ENCODE results near the gene TSPAN13. TPM values are rescaled to one million over a fixed set of nuclear protein-coding genes. Genes with fewer than 3 reads are reported as not detected.

The TSPAN13 gene
- total RNA-seq, 1 experiment from 2014 or later = 31.1 TPM

DNA sequence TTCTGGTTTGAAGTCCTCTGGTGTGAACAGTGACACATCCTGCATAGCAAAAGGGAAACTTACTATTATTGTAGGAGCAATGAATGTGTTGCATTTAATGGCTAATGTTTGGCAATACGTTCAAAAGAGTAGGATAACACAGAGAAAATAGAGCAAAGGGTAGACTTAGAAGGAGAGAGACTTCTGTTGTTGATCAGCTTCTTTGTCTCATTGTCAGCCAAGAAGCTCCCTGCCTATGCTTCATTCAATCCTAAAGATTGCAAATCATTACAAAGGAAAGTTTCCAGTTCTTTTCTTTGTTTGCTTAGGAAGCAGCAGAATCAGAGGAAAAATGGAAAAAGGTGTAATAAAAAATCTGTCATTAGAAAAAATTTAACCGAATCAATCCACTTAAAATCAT, 7.9 kb upstream of the TSPAN13 start:
- H3K4me1 ChIP-seq (replicated peaks; ENCODE audit: insufficient read depth) = peaks cover 11% of the 10 kb centered on the region
- intact Hi-C loops (cut with micrococcal nuclease; ENCODE audit: unreplicated experiment) = no loop called here
- H3F3A ChIP-seq (ENCODE audit: insufficient read depth, low read depth) = no peaks in the 10 kb centered on the region
- TF ChIP-seq EZH2 (IDR thresholded peaks at IDR 0.05; ENCODE audit: low read depth) = no peak
- TF ChIP-seq, protein P1, sequence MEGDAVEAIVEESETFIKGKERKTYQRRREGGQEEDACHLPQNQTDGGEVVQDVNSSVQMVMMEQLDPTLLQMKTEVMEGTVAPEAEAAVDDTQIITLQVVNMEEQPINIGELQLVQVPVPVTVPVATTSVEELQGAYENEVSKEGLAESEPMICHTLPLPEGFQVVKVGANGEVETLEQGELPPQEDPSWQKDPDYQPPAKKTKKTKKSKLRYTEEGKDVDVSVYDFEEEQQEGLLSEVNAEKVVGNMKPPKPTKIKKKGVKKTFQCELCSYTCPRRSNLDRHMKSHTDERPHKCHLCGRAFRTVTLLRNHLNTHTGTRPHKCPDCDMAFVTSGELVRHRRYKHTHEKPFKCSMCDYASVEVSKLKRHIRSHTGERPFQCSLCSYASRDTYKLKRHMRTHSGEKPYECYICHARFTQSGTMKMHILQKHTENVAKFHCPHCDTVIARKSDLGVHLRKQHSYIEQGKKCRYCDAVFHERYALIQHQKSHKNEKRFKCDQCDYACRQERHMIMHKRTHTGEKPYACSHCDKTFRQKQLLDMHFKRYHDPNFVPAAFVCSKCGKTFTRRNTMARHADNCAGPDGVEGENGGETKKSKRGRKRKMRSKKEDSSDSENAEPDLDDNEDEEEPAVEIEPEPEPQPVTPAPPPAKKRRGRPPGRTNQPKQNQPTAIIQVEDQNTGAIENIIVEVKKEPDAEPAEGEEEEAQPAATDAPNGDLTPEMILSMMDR (conservative IDR thresholded peaks at IDR 0.05) = no peak
- POLR2A ChIA-PET (ENCODE audit: unreplicated experiment) = no interaction called here
- no peaks in the 10 kb centered on the region for H3K36me3 ChIP-seq (ENCODE audit: low read depth)
- H3K9me3 ChIP-seq (ENCODE audit: insufficient read depth, low read depth) = no peaks in the 10 kb centered on the region
- H3K9me2 ChIP-seq (ENCODE audit: insufficient read depth) = no peaks in the 10 kb centered on the region
- no TSS peak for BruUV-seq (replicated peaks)
- DNase-seq = no peak
- CTCF ChIA-PET = no interaction called here
- no peak overlapping the region for H3K4me2 ChIP-seq
- H3K79me2 ChIP-seq (ENCODE audit: low read depth) = no peaks in the 10 kb centered on the region
- H3K27ac ChIP-seq = no peak overlapping the region
- no peak overlapping the region for H3K4me3 ChIP-seq
- H4K20me1 ChIP-seq (ENCODE audit: insufficient read depth) = no peaks in the 10 kb centered on the region
- H3K27me3 ChIP-seq (ENCODE audit: insufficient read depth, low read depth) = no peaks in the 10 kb centered on the region
- no peak overlapping the region for H2AFZ ChIP-seq

DNA sequence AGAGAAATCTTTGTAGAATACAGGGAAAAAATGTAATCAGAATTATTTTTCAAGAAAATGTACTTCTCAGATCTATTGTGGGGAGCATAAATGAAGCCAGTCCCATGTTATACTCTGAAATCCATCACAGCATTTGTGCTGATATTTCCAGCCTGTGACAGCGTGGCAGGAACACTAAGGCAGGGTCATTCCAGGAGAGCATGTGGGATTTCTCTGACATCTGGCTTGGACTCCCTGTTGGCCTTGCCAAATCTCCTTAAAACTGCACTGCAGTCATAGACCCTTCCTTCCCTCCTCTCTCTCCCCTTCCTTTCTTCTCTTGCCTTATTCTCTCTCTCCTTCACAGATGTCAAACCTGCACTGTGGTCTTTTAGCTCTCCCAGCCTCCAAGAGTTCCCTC, 6.5 kb upstream of the TSPAN13 start:
- no peaks in the 10 kb centered on the region for H3K27me3 ChIP-seq (ENCODE audit: insufficient read depth, low read depth)
- H3K9me3 ChIP-seq (ENCODE audit: insufficient read depth, low read depth) = no peaks in the 10 kb centered on the region
- H3F3A ChIP-seq (ENCODE audit: insufficient read depth, low read depth) = no peaks in the 10 kb centered on the region
- H3K4me3 ChIP-seq = no peak overlapping the region
- H4K20me1 ChIP-seq (ENCODE audit: insufficient read depth) = no peaks in the 10 kb centered on the region
- H3K79me2 ChIP-seq (ENCODE audit: low read depth) = no peaks in the 10 kb centered on the region
- H3K27ac ChIP-seq = no peak overlapping the region
- no peak for TF ChIP-seq EZH2 (IDR thresholded peaks at IDR 0.05; ENCODE audit: low read depth)
- TF ChIP-seq, protein P1 (conservative IDR thresholded peaks at IDR 0.05) = no peak
- H3K36me3 ChIP-seq (ENCODE audit: low read depth) = no peaks in the 10 kb centered on the region
- BruUV-seq (replicated peaks) = no TSS peak
- no peak overlapping the region for H3K4me2 ChIP-seq
- no peak overlapping the region for H2AFZ ChIP-seq
- intact Hi-C loops (cut with micrococcal nuclease; ENCODE audit: unreplicated experiment) = no loop called here
- H3K9me2 ChIP-seq (ENCODE audit: insufficient read depth) = no peaks in the 10 kb centered on the region
- ChIA-PET CTCF (no interaction called here), POLR2A (ENCODE audit: unreplicated experiment) (no interaction called here)
- peaks cover 11% of the 10 kb centered on the region for H3K4me1 ChIP-seq (replicated peaks; ENCODE audit: insufficient read depth)
- DNase-seq = no peak

DNA sequence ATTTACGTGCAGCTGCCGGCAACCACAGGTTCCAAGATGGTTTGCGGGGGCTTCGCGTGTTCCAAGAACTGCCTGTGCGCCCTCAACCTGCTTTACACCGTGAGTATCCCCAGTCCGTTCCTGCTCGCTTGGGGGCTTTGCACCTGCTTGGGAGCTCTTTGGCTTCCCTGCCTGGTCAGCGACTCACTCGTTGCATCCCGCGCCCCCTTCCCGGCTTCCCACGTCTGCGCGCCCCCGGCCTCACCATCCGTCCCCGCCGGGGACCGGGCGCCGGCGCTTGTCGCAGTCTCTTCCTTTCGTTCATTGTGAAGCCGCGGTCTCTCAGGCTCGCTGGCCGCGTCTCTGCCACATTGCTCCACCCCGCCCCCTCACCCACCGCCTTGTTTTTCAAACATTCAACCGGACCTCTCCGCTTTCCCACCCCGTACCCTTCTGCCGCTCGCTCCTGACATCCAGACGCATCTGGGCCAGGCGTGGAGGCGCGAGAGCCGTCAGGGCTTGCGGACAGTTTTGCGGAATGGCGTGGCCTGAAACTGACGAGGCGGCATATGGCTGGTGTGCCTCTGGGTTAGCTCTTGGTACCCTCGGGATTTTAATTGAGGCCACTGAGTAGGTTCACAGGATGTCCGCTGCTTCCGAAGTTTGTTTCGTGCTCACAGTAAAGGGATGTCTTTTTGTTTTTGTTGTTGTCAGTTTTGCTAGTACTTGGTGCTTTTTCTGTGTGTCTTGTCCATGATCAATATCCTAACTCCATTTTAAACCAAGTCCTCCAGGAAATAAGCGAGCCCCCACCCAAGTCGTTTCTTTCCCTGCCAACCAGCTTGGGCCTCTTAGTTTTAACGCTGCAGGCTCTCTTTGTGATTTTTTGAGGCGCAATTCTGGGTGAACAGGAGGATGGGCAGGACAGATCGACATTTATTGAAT, 639 bp downstream of the TSPAN13 start:
- Histone ChIP-seq H3K9me3 (ENCODE audit: insufficient read depth, low read depth) (no peaks in the 10 kb centered on the region), H3K4me3 (peak overlapping the region; percentile 65), H3K27ac (peak overlapping the region; percentile 17), H3F3A (ENCODE audit: insufficient read depth, low read depth) (peaks cover 18% of the 10 kb centered on the region), H3K27me3 (ENCODE audit: insufficient read depth, low read depth) (no peaks in the 10 kb centered on the region), H3K4me2 (peak overlapping the region; percentile 79), H3K79me2 (ENCODE audit: low read depth) (peaks cover 45% of the 10 kb centered on the region), H3K36me3 (ENCODE audit: low read depth) (peaks cover 4% of the 10 kb centered on the region; the same call in 1 of the 2 replicates), H2AFZ (peak overlapping the region; percentile 87), H3K4me1 (replicated peaks; ENCODE audit: insufficient read depth) (peaks cover 28% of the 10 kb centered on the region), H3K9me2 (ENCODE audit: insufficient read depth) (no peaks in the 10 kb centered on the region), H4K20me1 (ENCODE audit: insufficient read depth) (no peaks in the 10 kb centered on the region)
- ChIA-PET CTCF (interaction anchor here (0.5 to 1.2 kb wide), 4 partner anchors 21 to 656 kb away, joined by 3 to 14 read pairs (median 4); no protein-coding TSS in a partner anchor), POLR2A (ENCODE audit: unreplicated experiment) (no interaction called here)
- TSS peak; percentile 50 for BruUV-seq (replicated peaks)
- no peak for TF ChIP-seq EZH2 (IDR thresholded peaks at IDR 0.05; ENCODE audit: low read depth)
- TF ChIP-seq, protein P1 (conservative IDR thresholded peaks at IDR 0.05) = no peak
- peak in 1 of 2 experiments; percentile 46 for DNase-seq
- intact Hi-C loops (cut with micrococcal nuclease; ENCODE audit: unreplicated experiment) = loop anchor here (2.0 to 5.0 kb wide), 4 partner anchors 45 to 163 kb away; partner anchors contain the start of genes ANKMY2 and BZW2
